Esophagus squamous epithelium (tissue), 5 donors: ENCODE data around the gene MBNL1. TPM values are rescaled to one million over a fixed set of nuclear protein-coding genes. Genes with fewer than 3 reads are reported as not detected.
A peak's percentile ranks its signal among the peaks of the same experiment; 100 is the strongest.

Source experiments
- DNase-seq: peaks from one replicate; lab custom pipeline; 2025; lab: John Stamatoyannopoulos, UW
- H3K27ac ChIP-seq, 4 donors: fragments of 200-600 bp; sonication (generic); one replicate each; pipeline ENCODE4 v1.5.1; 2016 to 2019; ENCODE audit warnings: mild to moderate bottlenecking in 1 of 4
- H3K27me3 ChIP-seq, 4 donors: fragments of 200-600 bp; sonication (generic); 1 replicate in 3 of 4; 2 replicates in 1 of 4; pipeline versions ENCODE4 v1.5.1 to v1.6.0; 2017 to 2021; ENCODE audit warnings: antibody characterized with exemption in 1 of 4
- H3K36me3 ChIP-seq, 3 donors: fragments of 200-600 bp; sonication (generic); one replicate each; pipeline ENCODE4 v1.5.1; 2016 to 2019
- H3K4me1 ChIP-seq, 3 donors: fragments of 200-600 bp; sonication (generic); one replicate each; pipeline ENCODE4 v1.5.1; 2017 to 2019
- H3K4me3 ChIP-seq, 4 donors: fragments of 200-600 bp; sonication (generic); 1 replicate in 3 of 4; 2 replicates in 1 of 4; pipeline ENCODE4 v1.5.1; 2016 to 2019; ENCODE audit warnings: mild to moderate bottlenecking in 2 of 4, moderate library complexity in 1 of 4
- H3K9me3 ChIP-seq, 3 donors: fragments of 200-600 bp; sonication (generic); one replicate each; pipeline ENCODE4 v1.5.1; 2016 to 2019
- CTCF ChIP-seq, 6 experiments: fragments of 450-650 bp in 4 of 6; fragments of 200-600 bp in 2 of 6; sonication (generic) in 2 of 6; IDR thresholded peaks; one replicate each; pipeline ENCODE4 v1.5.1; 2016 to 2019; ENCODE audit warnings: antibody characterized with exemption in 6 of 6, mild to moderate bottlenecking in 4 of 6, moderate library complexity in 4 of 6
- POLR2A ChIP-seq, 4 donors: fragments of 450-650 bp; IDR thresholded peaks; one replicate each; pipeline ENCODE4 v1.6.1; 2017; ENCODE audit warnings: antibody characterized with exemption in 4 of 4, mild to moderate bottlenecking in 4 of 4, moderate library complexity in 3 of 4
- WGBS, 2 donors: methylation state at CpG; one replicate each; pipeline ENCODE4 v1.1.5; 2018; 5-methylcytosine and 5-hydroxymethylcytosine counted together
- intact Hi-C: fragments of 100-400 bp; cut with DNase I; formaldehyde crosslinking; loops from one replicate; pipeline ENCODE4 v1.15.0; 2022
- total RNA-seq, 4 donors: library from RNA; depleted of rRNA; stranded (reverse); fragments of >200 nt; gene quantifications; one replicate each; pipeline ENCODE4 v1.1.0, GENCODE V29; 2016
- donor health status: DM: yes; HTN: yes; CAD: no.

Gene MBNL1
- total RNA-seq, 4 donors from 2014 or later, result 94.0 to 318 (median 161) TPM

GRCh38 chr3:152469248-152470025 lies 200.7 kb downstream of the MBNL1 start:
- Histone ChIP-seq H3K4me1 (peaks cover 0 to 11% (median 0%) of the 10 kb centered on the region in 3 donors), H3K4me3 (no peak overlapping the region), H3K27ac (no peak overlapping the region), H3K27me3 (no peaks in the 10 kb centered on the region), H3K9me3 (no peaks in the 10 kb centered on the region), H3K36me3 (peaks cover 0 to 22% (median 0%) of the 10 kb centered on the region in 3 donors)
- intact Hi-C loops, result no loop called here
- no peak for DNase-seq
- TF ChIP-seq POLR2A (IDR thresholded peaks at IDR 0.05) (no peak), CTCF (IDR thresholded peaks at IDR 0.05) (no peak)
- 73 to 78% methylated on average over 4 of the region's 4 CpGs for WGBS, 2 donors

GRCh38 chr3:152470095-152470494 lies 201.4 kb downstream of the MBNL1 start:
- H3K36me3 ChIP-seq, result peaks cover 0 to 16% (median 0%) of the 10 kb centered on the region in 3 donors
- H3K9me3 ChIP-seq, result no peaks in the 10 kb centered on the region
- TF ChIP-seq POLR2A (IDR thresholded peaks at IDR 0.05) (no peak), CTCF (IDR thresholded peaks at IDR 0.05) (no peak)
- no peaks in the 10 kb centered on the region for H3K27me3 ChIP-seq
- H3K4me1 ChIP-seq, result peaks cover 0 to 11% (median 0%) of the 10 kb centered on the region in 3 donors
- H3K4me3 ChIP-seq, result no peak overlapping the region
- intact Hi-C loops, result no loop called here
- H3K27ac ChIP-seq, result no peak overlapping the region
- 81 to 89% methylated on average over 4 of the region's 4 CpGs for WGBS, 2 donors
- no peak for DNase-seq

GRCh38 chr3:152470893-152471292 lies 202.2 kb downstream of the MBNL1 start:
- DNase-seq, result no peak
- 73 to 90% methylated on average over 1 of the region's 1 CpG for WGBS, 2 donors
- Histone ChIP-seq H3K27ac (no peak overlapping the region), H3K4me3 (no peak overlapping the region), H3K27me3 (no peaks in the 10 kb centered on the region), H3K9me3 (peaks cover 0 to 8% (median 0%) of the 10 kb centered on the region in 3 donors), H3K36me3 (peaks cover 0 to 8% (median 0%) of the 10 kb centered on the region in 3 donors), H3K4me1 (peaks cover 0 to 11% (median 0%) of the 10 kb centered on the region in 3 donors)
- intact Hi-C loops, result no loop called here
- no peak for TF ChIP-seq POLR2A (IDR thresholded peaks at IDR 0.05)
- TF ChIP-seq CTCF (IDR thresholded peaks at IDR 0.05), result no peak

- 46 to 48% methylated on average over 15 of the region's 15 CpGs for WGBS, 2 donors
- H3K4me1 ChIP-seq, result peaks cover 0 to 11% (median 0%) of the 10 kb centered on the region in 3 donors
- peaks cover 0 to 10% (median 0%) of the 10 kb centered on the region in 3 donors for H3K9me3 ChIP-seq
- intact Hi-C loops, result no loop called here
- H3K27me3 ChIP-seq, result no peaks in the 10 kb centered on the region
- no peak overlapping the region for H3K27ac ChIP-seq
- no peaks in the 10 kb centered on the region for H3K36me3 ChIP-seq
- peak overlapping the region in 3 of 4 donors; percentile 10 to 42 (median 25) for H3K4me3 ChIP-seq
- TF ChIP-seq POLR2A (IDR thresholded peaks at IDR 0.05), result no peak
- peak; percentile 61 to 80 (median 68) for TF ChIP-seq CTCF (IDR thresholded peaks at IDR 0.05)
- DNase-seq, result no peak
Observed at GRCh38 chr3:152471814-152472671, 203.3 kb downstream of the MBNL1 start.

- Histone ChIP-seq H3K9me3 (peaks cover 0 to 10% (median 0%) of the 10 kb centered on the region in 3 donors), H3K4me1 (peaks cover 0 to 11% (median 0%) of the 10 kb centered on the region in 3 donors), H3K27ac (no peak overlapping the region), H3K36me3 (no peaks in the 10 kb centered on the region), H3K27me3 (no peaks in the 10 kb centered on the region), H3K4me3 (no peak overlapping the region)
- intact Hi-C loops, result no loop called here
- TF ChIP-seq CTCF (IDR thresholded peaks at IDR 0.05) (no peak), POLR2A (IDR thresholded peaks at IDR 0.05) (no peak)
- no peak for DNase-seq
- WGBS, 2 donors, result 89 to 91% methylated on average over 3 of the region's 3 CpGs
Observed at GRCh38 chr3:152472672-152472954, 203.9 kb downstream of the MBNL1 start.
